8988T (cell line): ENCODE data around the gene RNF150.
"Not testable (repeated sequence)": the region's sequence is repeated elsewhere in the genome, so short reads cannot be mapped to it uniquely, and the experiment has no call there.

Experiments
- DNase-seq: peaks from one replicate; pipeline ENCODE4 v3.0.0; 2011

Gene RNF150

DNA sequence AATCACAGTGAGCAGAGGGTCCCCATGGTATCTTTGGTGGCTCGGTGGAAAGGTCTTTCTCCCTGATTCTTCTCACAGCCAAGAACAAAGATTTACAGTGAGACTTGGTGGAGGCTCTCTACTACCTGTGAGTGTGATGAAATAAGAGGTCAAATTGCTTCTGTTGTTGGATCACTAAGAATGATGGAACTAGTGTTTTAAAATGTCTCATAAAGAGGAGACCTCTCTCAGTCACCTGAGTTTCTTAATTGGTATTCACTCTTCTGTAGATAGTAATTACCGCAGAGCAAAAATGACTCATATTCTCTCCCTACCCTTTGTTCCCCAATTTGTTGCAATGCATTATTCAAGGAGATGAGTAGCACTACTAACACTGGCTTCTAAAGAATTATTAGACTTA lies 276.2 kb downstream of the RNF150 start:
- no peak for DNase-seq

DNA sequence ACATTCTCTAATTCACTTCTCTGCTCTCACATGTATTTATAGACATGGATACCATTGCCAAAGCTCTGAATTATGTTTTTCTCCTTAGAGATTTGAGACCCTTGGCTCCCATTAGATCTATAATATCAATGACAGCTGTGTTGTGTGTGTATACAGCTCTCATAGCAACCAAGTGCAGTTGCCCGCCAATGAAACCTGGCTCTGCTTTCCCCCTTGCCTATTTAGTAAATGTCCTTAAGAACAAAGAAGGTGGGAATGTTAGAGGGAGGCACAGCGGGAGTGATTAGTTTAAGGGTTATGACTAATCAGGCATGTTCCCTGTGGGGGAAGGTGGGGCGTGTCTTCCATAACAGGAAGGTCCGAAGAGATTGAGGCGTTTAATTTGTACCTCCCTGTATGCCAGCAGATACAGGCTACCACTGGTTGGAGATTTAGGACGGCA lies 276.6 kb downstream of the RNF150 start:
- no peak for DNase-seq

DNA sequence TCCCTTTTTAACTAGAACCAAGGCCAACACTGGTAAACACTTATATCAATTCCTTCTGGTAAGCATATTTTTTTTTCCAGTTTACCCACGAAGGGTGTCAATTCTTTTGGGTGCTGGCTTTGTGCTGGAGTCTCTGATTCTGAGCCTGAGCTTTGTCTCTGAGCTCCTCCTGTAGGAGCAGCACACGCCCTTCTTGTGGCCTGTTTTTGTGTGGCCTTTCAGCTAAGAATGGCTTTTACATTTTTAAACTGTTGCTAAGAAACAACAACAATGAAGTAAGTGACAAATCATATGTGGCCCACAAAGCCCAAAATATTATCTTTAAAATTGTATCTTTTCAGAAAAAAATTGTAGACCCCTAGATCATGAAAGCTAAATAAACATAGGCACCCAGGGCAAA lies 279.1 kb downstream of the RNF150 start:
- DNase-seq: no peak

GRCh38 chr4:140851804-140852203 lies 281.5 kb downstream of the RNF150 start:
- DNase-seq: no peak

GRCh38 chr4:140851032-140851636 lies 282.1 kb downstream of the RNF150 start:
- DNase-seq: no peak

DNA sequence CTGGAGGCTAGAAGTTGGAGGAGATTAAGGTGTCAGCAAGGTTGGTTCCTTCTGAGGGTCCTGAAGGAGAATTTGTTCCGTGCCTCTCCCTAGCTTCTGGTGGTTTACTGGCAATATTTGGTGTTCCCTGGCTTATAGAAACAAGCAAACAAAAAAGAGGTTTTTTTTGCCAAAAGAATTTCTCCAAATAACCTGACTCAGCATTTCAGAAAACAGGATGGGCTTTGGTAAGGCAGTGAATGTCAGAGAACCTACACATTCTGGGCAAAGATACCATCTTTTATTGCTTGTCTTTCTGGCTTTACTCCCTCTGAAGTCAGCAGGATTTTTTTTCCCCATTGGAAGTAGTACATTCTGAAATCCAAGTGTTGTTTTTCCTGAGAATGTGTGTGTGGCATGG lies 283.7 kb downstream of the RNF150 start:
- no peak for DNase-seq

DNA sequence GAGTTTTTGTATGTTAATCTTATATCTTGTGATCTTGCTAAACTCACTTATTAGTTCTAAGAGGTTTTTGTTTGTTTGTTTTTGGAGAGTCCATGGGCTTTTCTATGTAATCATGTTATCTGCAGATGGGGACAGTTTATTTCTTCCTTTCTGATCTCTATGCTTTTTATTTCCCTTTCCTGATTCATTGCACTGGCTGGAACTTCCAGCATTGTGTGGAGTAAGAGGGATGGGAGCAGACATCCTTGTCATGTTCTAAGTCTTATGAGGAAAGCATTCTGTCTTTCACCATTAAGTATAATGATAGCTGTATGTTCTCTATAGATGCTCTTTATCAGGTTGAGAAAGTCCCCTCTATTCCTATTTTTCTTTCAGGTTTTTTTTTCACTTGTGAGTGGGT lies 286.5 kb downstream of the RNF150 start:
- DNase-seq: no peak

DNA sequence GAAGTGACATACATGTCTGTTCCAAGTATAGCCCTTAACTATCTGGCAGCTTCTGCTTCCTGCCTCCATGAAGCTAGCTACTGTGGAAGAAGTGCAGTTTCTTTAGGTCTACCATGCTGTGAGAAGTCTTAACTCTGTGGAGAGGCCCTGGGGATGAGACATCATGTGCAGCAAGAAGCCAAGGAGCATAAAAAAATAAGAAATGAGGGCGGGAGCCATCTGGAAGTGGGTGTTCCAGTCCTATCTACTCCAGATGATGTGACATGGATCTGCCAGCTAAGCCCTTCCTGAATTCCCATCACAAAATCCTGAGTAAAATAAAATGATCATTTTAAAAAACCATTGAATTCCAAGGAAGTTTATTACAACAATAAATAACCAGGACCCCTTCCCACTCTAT lies 289.2 kb downstream of the RNF150 start:
- DNase-seq: no peak

- no peak for DNase-seq
Observed at GRCh38 chr4:140841186-140841585, 292.1 kb downstream of the RNF150 start.

- no peak for DNase-seq
Observed at GRCh38 chr4:140839888-140840790, 293.1 kb downstream of the RNF150 start.

GRCh38 chr4:140839406-140839805 lies 293.9 kb downstream of the RNF150 start:
- DNase-seq: no peak

GRCh38 chr4:140837736-140838135 lies 295.5 kb downstream of the RNF150 start:
- DNase-seq: no peak

GRCh38 chr4:140834839-140835495 lies 298.3 kb downstream of the RNF150 start:
- no peak for DNase-seq

DNA sequence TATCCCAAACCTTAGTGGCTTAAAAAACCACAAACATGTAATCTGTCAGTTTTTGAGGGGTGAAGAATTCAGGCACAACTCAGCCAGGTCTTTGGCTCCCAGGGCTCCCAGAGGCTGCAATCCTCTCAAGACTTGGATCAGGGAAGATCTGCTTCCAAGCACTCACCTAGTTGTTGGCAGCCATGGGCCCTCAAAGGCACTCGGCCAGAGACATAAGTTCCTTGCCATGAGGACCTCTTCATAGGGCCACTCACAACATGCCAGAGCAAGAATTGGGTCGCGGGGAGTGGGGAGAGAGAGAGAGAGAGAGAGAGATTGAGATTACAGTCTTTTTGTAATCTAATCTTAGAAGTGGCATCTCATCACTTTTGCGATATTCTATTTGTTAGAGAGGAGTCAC lies 300.0 kb downstream of the RNF150 start:
- no peak for DNase-seq

GRCh38 chr4:140829825-140830224 lies 303.4 kb downstream of the RNF150 start:
- no peak for DNase-seq

GRCh38 chr4:140826701-140827027 lies 306.6 kb downstream of the RNF150 start:
- no peak for DNase-seq

GRCh38 chr4:140820520-140820919 lies 312.7 kb downstream of the RNF150 start:
- not testable (repeated sequence) for DNase-seq

DNA sequence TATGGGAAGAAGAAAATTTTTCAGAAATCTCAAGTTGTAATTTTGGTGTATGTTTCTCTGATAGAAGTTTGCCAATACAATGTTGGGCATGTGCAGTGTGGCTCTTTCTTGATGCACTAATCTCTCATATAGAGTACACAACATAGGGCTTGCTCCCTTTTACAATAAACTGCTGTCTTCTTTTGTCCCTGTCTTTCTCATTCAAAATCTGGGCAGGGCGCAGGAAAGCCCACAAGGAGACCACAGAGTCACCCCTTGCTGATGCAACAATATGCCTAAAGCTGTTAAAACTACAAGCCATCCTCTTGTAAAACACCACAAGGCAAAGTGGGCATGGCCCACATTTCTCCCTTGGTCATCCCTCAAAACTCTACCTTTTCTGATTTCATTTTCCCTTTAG lies 313.7 kb downstream of the RNF150 start:
- DNase-seq: no peak

- DNase-seq: no peak
Observed at GRCh38 chr4:140818433-140818832, 314.8 kb downstream of the RNF150 start.

DNA sequence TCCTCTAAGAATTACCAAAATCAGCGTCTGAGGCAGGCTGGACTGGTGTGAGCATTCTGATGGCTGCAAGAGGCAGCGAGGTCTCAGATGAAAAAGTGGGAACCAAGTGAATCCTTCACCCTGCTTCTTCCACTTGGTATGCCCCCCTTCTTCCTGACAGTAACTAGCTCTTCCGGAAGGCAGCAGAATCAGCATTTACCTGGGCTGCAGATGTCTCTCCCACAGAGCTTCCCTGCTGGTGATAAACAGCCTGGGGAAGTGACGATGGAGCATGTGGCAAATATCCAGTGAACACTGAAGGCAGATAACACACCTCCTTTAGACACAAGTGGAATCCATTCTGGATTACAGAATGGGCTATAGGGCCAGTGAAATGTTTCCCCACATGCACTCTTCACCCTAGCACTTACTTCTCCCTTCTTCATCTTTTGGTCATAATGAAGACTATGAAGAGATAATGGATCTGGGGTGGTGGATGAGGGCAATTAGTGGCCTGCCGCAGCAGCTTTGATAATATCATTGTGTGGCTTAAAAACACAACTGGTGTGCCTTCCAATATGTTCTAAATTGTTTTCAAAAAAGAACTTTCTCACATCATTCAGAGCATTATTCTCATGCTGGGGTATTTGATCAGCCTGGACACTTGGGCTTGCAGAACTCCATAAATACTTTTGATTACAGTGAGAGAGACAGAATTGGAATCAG lies 316.3 kb downstream of the RNF150 start:
- no peak for DNase-seq

GRCh38 chr4:140813804-140814203 lies 319.5 kb downstream of the RNF150 start:
- no peak for DNase-seq

GRCh38 chr4:140812916-140813315 lies 320.4 kb downstream of the RNF150 start:
- no peak for DNase-seq

- no peak for DNase-seq
Observed at GRCh38 chr4:140811429-140811828, 321.8 kb downstream of the RNF150 start.
